G401 (cell line): ENCODE data around the gene ZNF358. TPM values are rescaled to one million over a fixed set of nuclear protein-coding genes. Genes with fewer than 3 reads are reported as not detected.
"Not testable (repeated sequence)": the region's sequence is repeated elsewhere in the genome, so short reads cannot be mapped to it uniquely, and the experiment has no call there.

Source experiments
- DNase-seq: peaks from one replicate; pipeline ENCODE4 v3.0.0-alpha.2; 2015; ENCODE audit warnings: low spot score
- in situ Hi-C: cut with HindIII; loops from 2 replicates; pipeline ENCODE4 v1.10.0; 2016; ENCODE audit warnings: low sequenced_read_pairs, mixed read lengths
- total RNA-seq: library from RNA; depleted of rRNA; stranded (reverse); fragments of >200 nt; shearing (Covaris generic); gene quantifications from 2 replicates; pipeline ENCODE4 v1.2.3, GENCODE V29; 2014

Gene ZNF358
- total RNA-seq, 1 experiment from 2014 or later = 40.1 TPM

- in situ Hi-C loops = no loop called here
- DNase-seq = peak; percentile 82
Measured at GRCh38 chr19:7533281-7533885, 17.5 kb downstream of the ZNF358 start.

- DNase-seq = peak; percentile 96
- in situ Hi-C loops = no loop called here
Measured at GRCh38 chr19:7533925-7534480, 18.1 kb downstream of the ZNF358 start.

- in situ Hi-C loops = no loop called here
- peak; percentile 80 for DNase-seq
Measured at GRCh38 chr19:7534531-7535046, 18.7 kb downstream of the ZNF358 start.

- in situ Hi-C loops = no loop called here
Measured at GRCh38 chr19:7535047-7535997, 19.4 kb downstream of the ZNF358 start, which contains the start of gene PNPLA6. Gene PNPLA6 (plus strand): TSS chr19:7535717. CDS start chr19:7535789, 72 bp downstream.

GRCh38 chr19:7535998-7536695 is 20.2 kb downstream of the ZNF358 start:
- in situ Hi-C loops = no loop called here
- no peak for DNase-seq

More at GRCh38 chr19:7535047-7535997, 19.4 kb downstream of the ZNF358 start, which contains the start of gene PNPLA6:
- peak; percentile 94 for DNase-seq

GRCh38 chr19:7538990-7539389 is 23.1 kb downstream of the ZNF358 start:
- in situ Hi-C loops = not testable (repeated sequence)

GRCh38 chr19:7539827-7540425 is 24.0 kb downstream of the ZNF358 start:
- no peak for DNase-seq
- in situ Hi-C loops = no loop called here

More at GRCh38 chr19:7538990-7539389, 23.1 kb downstream of the ZNF358 start:
- not testable (repeated sequence) for DNase-seq

GRCh38 chr19:7540761-7541474 is 25.0 kb downstream of the ZNF358 start:
- no peak for DNase-seq
- in situ Hi-C loops = no loop called here

- in situ Hi-C loops = no loop called here
- no peak for DNase-seq
Measured at GRCh38 chr19:7541475-7541824, 25.5 kb downstream of the ZNF358 start.

- DNase-seq = no peak
- in situ Hi-C loops = no loop called here
Measured at GRCh38 chr19:7541828-7542443, 26.0 kb downstream of the ZNF358 start.

GRCh38 chr19:7542556-7543348 is 26.8 kb downstream of the ZNF358 start:
- in situ Hi-C loops = no loop called here
- DNase-seq = no peak

GRCh38 chr19:7544626-7545025 is 28.7 kb downstream of the ZNF358 start:
- in situ Hi-C loops = no loop called here
- DNase-seq = no peak

- DNase-seq = no peak
- in situ Hi-C loops = no loop called here
Measured at GRCh38 chr19:7545300-7545699, 29.4 kb downstream of the ZNF358 start.

- no peak for DNase-seq
- in situ Hi-C loops = no loop called here
Measured at GRCh38 chr19:7545904-7546303, 30.0 kb downstream of the ZNF358 start.

- in situ Hi-C loops = no loop called here
- DNase-seq = no peak
Measured at GRCh38 chr19:7547159-7547558, 31.3 kb downstream of the ZNF358 start.

- DNase-seq = no peak
- in situ Hi-C loops = no loop called here
Measured at GRCh38 chr19:7549429-7550148, 33.7 kb downstream of the ZNF358 start.
